Measurements from ENCODE around the gene NFKBIB. TPM values are rescaled to one million over a fixed set of nuclear protein-coding genes. Genes with fewer than 3 reads are reported as not detected.

Gene NFKBIB
- total and polyA plus RNA-seq, 2 of the 13 experiments (the other 11 are each of a cell fraction or from before 2014, with no cell fraction given): 8.6 to 14.9 TPM

DNA sequence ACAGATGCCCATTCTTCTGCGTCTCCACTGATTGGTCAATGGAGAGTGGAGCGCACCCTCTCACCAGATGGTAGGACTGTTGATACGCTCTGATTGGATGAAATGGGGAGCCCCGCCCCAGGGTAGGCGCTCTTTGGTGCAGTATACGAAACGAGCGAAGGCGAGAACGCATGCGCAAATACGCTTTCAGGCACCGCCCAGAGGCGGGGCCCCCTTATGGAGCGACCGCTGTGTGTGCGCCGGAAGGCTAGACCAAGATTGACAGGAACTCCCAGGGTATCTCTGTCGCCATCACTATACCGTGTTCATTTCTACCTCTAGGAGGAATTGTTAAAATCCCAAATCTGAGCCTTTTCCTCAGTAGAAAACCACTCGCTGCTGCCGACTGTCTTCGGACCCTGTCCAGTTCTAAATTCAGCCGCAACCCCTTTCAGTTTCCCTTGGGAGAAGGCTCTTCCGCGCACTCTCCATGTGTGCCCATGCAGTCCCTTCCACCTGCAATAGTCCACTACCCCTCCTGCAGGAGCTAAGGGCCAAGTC, 49.3 kb upstream of the NFKBIB start (continued):
- TF ChIP-seq, protein P1, sequence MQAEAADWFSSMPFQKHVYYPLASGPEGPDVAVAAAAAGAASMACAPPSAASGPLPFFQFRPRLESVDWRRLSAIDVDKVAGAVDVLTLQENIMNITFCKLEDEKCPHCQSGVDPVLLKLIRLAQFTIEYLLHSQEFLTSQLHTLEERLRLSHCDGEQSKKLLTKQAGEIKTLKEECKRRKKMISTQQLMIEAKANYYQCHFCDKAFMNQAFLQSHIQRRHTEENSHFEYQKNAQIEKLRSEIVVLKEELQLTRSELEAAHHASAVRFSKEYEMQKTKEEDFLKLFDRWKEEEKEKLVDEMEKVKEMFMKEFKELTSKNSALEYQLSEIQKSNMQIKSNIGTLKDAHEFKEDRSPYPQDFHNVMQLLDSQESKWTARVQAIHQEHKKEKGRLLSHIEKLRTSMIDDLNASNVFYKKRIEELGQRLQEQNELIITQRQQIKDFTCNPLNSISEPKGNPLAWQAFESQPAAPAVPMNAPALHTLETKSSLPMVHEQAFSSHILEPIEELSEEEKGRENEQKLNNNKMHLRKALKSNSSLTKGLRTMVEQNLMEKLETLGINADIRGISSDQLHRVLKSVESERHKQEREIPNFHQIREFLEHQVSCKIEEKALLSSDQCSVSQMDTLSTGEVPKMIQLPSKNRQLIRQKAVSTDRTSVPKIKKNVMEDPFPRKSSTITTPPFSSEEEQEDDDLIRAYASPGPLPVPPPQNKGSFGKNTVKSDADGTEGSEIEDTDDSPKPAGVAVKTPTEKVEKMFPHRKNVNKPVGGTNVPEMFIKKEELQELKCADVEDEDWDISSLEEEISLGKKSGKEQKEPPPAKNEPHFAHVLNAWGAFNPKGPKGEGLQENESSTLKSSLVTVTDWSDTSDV (CRISPR knock-in tag; IDR thresholded peaks at IDR 0.05): no peak
- TF ChIP-seq ZSCAN22 (CRISPR knock-in tag; IDR thresholded peaks at IDR 0.05) (no peak), ZNF160 (CRISPR knock-in tag; IDR thresholded peaks at IDR 0.05) (0 out of 2 replicates have a peak, but pooled peaks have one; percentile 31), TGIF2 (CRISPR knock-in tag; IDR thresholded peaks at IDR 0.05) (no peak; the same call in 1 of the 2 replicates), FOXO1 (CRISPR knock-in tag; IDR thresholded peaks at IDR 0.05) (no peak), POGZ (CRISPR knock-in tag; IDR thresholded peaks at IDR 0.05) (no peak), ZNF572 (CRISPR knock-in tag; IDR thresholded peaks at IDR 0.05) (no peak), CBX5 (CRISPR knock-in tag; IDR thresholded peaks at IDR 0.05; ENCODE audit: borderline replicate concordance) (no peak), XBP1 (CRISPR knock-in tag; IDR thresholded peaks at IDR 0.05) (no peak), SIN3B (IDR thresholded peaks at IDR 0.05; ENCODE audit: low read length) (no peak), ZNF329 (CRISPR knock-in tag; IDR thresholded peaks at IDR 0.05; ENCODE audit: low read depth) (no peak), RFXANK (CRISPR knock-in tag; IDR thresholded peaks at IDR 0.05) (no peak)
- TF ChIP-seq, protein P2, sequence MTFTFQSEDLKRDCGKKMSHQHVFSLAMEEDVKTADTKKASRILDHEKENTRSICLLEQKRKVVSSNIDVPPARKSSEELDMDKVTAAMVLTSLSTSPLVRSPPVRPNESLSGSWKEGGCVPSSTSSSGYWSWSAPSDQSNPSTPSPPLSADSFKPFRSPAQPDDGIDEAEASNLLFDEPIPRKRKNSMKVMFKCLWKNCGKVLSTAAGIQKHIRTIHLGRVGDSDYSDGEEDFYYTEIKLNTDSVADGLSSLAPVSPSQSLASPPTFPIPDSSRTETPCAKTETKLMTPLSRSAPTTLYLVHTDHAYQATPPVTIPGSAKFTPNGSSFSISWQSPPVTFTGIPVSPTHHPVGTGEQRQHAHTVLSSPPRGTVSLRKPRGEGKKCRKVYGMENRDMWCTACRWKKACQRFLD (CRISPR knock-in tag; IDR thresholded peaks at IDR 0.05; ENCODE audit: borderline replicate concordance): no peak
- TF ChIP-seq, protein P3, sequence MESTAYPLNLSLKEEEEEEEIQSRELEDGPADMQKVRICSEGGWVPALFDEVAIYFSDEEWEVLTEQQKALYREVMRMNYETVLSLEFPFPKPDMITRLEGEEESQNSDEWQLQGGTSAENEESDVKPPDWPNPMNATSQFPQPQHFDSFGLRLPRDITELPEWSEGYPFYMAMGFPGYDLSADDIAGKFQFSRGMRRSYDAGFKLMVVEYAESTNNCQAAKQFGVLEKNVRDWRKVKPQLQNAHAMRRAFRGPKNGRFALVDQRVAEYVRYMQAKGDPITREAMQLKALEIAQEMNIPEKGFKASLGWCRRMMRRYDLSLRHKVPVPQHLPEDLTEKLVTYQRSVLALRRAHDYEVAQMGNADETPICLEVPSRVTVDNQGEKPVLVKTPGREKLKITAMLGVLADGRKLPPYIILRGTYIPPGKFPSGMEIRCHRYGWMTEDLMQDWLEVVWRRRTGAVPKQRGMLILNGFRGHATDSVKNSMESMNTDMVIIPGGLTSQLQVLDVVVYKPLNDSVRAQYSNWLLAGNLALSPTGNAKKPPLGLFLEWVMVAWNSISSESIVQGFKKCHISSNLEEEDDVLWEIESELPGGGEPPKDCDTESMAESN (CRISPR knock-in tag; conservative IDR thresholded peaks at IDR 0.05): no peak; the same call in 1 of the 2 replicates
- TF ChIP-seq, protein P4, sequence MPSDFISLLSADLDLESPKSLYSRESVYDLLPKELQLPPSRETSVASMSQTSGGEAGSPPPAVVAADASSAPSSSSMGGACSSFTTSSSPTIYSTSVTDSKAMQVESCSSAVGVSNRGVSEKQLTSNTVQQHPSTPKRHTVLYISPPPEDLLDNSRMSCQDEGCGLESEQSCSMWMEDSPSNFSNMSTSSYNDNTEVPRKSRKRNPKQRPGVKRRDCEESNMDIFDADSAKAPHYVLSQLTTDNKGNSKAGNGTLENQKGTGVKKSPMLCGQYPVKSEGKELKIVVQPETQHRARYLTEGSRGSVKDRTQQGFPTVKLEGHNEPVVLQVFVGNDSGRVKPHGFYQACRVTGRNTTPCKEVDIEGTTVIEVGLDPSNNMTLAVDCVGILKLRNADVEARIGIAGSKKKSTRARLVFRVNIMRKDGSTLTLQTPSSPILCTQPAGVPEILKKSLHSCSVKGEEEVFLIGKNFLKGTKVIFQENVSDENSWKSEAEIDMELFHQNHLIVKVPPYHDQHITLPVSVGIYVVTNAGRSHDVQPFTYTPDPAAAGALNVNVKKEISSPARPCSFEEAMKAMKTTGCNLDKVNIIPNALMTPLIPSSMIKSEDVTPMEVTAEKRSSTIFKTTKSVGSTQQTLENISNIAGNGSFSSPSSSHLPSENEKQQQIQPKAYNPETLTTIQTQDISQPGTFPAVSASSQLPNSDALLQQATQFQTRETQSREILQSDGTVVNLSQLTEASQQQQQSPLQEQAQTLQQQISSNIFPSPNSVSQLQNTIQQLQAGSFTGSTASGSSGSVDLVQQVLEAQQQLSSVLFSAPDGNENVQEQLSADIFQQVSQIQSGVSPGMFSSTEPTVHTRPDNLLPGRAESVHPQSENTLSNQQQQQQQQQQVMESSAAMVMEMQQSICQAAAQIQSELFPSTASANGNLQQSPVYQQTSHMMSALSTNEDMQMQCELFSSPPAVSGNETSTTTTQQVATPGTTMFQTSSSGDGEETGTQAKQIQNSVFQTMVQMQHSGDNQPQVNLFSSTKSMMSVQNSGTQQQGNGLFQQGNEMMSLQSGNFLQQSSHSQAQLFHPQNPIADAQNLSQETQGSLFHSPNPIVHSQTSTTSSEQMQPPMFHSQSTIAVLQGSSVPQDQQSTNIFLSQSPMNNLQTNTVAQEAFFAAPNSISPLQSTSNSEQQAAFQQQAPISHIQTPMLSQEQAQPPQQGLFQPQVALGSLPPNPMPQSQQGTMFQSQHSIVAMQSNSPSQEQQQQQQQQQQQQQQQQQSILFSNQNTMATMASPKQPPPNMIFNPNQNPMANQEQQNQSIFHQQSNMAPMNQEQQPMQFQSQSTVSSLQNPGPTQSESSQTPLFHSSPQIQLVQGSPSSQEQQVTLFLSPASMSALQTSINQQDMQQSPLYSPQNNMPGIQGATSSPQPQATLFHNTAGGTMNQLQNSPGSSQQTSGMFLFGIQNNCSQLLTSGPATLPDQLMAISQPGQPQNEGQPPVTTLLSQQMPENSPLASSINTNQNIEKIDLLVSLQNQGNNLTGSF (CRISPR knock-in tag; IDR thresholded peaks at IDR 0.05): no peak
- TF ChIP-seq, protein P5, sequence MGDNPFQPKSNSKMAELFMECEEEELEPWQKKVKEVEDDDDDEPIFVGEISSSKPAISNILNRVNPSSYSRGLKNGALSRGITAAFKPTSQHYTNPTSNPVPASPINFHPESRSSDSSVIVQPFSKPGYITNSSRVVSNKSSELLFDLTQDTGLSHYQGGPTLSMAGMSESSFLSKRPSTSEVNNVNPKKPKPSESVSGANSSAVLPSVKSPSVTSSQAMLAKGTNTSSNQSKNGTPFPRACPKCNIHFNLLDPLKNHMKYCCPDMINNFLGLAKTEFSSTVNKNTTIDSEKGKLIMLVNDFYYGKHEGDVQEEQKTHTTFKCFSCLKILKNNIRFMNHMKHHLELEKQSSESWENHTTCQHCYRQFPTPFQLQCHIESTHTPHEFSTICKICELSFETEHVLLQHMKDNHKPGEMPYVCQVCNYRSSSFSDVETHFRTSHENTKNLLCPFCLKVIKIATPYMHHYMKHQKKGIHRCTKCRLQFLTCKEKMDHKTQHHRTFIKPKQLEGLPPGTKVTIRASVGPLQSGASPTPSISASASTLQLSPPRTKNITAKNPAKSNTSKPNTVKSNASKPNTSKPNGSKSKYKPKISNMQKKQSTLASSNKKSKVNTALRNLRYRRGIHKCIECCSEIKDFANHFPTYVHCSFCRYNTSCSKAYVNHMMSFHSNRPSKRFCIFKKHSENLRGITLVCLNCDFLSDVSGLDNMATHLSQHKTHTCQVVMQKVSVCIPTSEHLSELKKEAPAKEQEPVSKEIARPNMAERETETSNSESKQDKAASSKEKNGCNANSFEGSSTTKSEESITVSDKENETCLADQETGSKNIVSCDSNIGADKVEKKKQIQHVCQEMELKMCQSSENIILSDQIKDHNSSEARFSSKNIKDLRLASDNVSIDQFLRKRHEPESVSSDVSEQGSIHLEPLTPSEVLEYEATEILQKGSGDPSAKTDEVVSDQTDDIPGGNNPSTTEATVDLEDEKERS (CRISPR knock-in tag; IDR thresholded peaks at IDR 0.05): peak; percentile 38; the same call in 1 of the 2 replicates
